AG10803 (cell line): Measurements from ENCODE around the gene SLC6A2.

Experiments used
- DNase-seq: peaks from one replicate; pipeline ENCODE4 v3.0.0; 2010; ENCODE audit warnings: low read depth
- H3K4me3 ChIP-seq: 2 replicates; pipeline ENCODE4 v1.5.1; 2011; ENCODE audit warnings: mild to moderate bottlenecking, low read length, control low read depth
- CTCF ChIP-seq: conservative IDR thresholded peaks from 2 replicates; pipeline ENCODE4 v1.5.1; 2011; ENCODE audit warnings: mild to moderate bottlenecking, low read length, control low read depth, inconsistent platforms

Gene SLC6A2

GRCh38 chr16:55647343-55647742, 8.4 kb upstream of the SLC6A2 start:
- no peak for TF ChIP-seq CTCF
- no peak overlapping the region for H3K4me3 ChIP-seq
- no peak for DNase-seq

GRCh38 chr16:55647798-55648197, 8.0 kb upstream of the SLC6A2 start:
- H3K4me3 ChIP-seq, result no peak overlapping the region
- DNase-seq, result no peak
- TF ChIP-seq CTCF, result peak; percentile 37; the same call in 1 of the 2 replicates

GRCh38 chr16:55651841-55652824, 3.7 kb upstream of the SLC6A2 start:
- no peak for TF ChIP-seq CTCF
- DNase-seq, result no peak
- H3K4me3 ChIP-seq, result no peak overlapping the region

GRCh38 chr16:55653106-55653505, 2.7 kb upstream of the SLC6A2 start:
- no peak for DNase-seq
- no peak for TF ChIP-seq CTCF
- H3K4me3 ChIP-seq, result no peak overlapping the region

- no peak for TF ChIP-seq CTCF
- no peak overlapping the region for H3K4me3 ChIP-seq
Observed at GRCh38 chr16:55655381-55655896, 349 bp upstream of the SLC6A2 start.

GRCh38 chr16:55656691-55657092, 904 bp downstream of the SLC6A2 start:
- DNase-seq, result no peak
- no peak for TF ChIP-seq CTCF
- no peak overlapping the region for H3K4me3 ChIP-seq

More at GRCh38 chr16:55655381-55655896, 349 bp upstream of the SLC6A2 start:
- no peak for DNase-seq

GRCh38 chr16:55657616-55658015, 1.8 kb downstream of the SLC6A2 start:
- TF ChIP-seq CTCF, result no peak
- H3K4me3 ChIP-seq, result no peak overlapping the region

More at GRCh38 chr16:55657616-55658015, 1.8 kb downstream of the SLC6A2 start:
- DNase-seq, result no peak
